ENCODE results near the gene DOCK11. TPM values are rescaled to one million over a fixed set of nuclear protein-coding genes. Genes with fewer than 3 reads are reported as not detected.

The DOCK11 gene
- total and polyA plus RNA-seq, 2 donors (not counting 3 experiments of a cell fraction or from before 2014, with no cell fraction given): 0.37 to 0.86 TPM

- Histone ChIP-seq H3K27ac (ENCODE audit: insufficient read depth, low read depth, low read length) (no peak overlapping the region), H2AFZ (ENCODE audit: low read depth, low read length) (no peak overlapping the region), H3K9me1 (replicated peaks; ENCODE audit: control insufficient read depth, extremely low read depth, insufficient read depth, low read length) (no peaks in the 10 kb centered on the region), H3K27me3 (ENCODE audit: control insufficient read depth in 2 of 2, insufficient read depth in 2 of 2, low read length in 2 of 2) (no peaks in the 10 kb centered on the region), H3K9ac (replicated peaks; ENCODE audit: extremely low read depth, insufficient read depth, low read length) (no peak overlapping the region), H3K4me2 (ENCODE audit: insufficient read depth, low read length) (no peak overlapping the region), H3K4me3 (replicated peaks in 1 of 3; ENCODE audit: insufficient read depth in 1 of 3, low read depth in 1 of 3, low read length in 3 of 3) (no peak overlapping the region), H3K4me1 (ENCODE audit: control insufficient read depth, extremely low read depth, insufficient read depth, low read length) (no peaks in the 10 kb centered on the region), H3K9me3 (replicated peaks; ENCODE audit: control insufficient read depth, insufficient read depth, low read length) (no peaks in the 10 kb centered on the region), H3K79me2 (ENCODE audit: control insufficient read depth, insufficient read depth, low read length) (no peaks in the 10 kb centered on the region), H4K20me1 (replicated peaks; ENCODE audit: control insufficient read depth, extremely low read depth, insufficient read depth, low read length) (no peaks in the 10 kb centered on the region), H3K36me3 (ENCODE audit: control insufficient read depth in 2 of 2, extremely low read depth in 1 of 2, insufficient read depth in 2 of 2, low read length in 2 of 2) (no peaks in the 10 kb centered on the region)
- dilution Hi-C loops (cut with MboI; ENCODE audit: extremely low pct_ligation_motif_present, low sequenced_read_pairs): no loop called here
- intact Hi-C loops (cut with micrococcal nuclease): no loop called here
- BruUV-seq (replicated peaks): no TSS peak
- TF ChIP-seq POLR2A (IDR thresholded peaks at IDR 0.05; ENCODE audit: low read depth, low read length) (no peak), MAX (IDR thresholded peaks at IDR 0.05; ENCODE audit: insufficient read depth, insufficient read length) (no peak), CTCF (IDR thresholded peaks at IDR 0.05; ENCODE audit: extremely low read depth in 1 of 2, insufficient read depth in 1 of 2, low read depth in 1 of 2, low read length in 2 of 2) (no peak), POLR2AphosphoS5 (IDR thresholded peaks at IDR 0.05; ENCODE audit: insufficient read depth, low read depth, low read length) (no peak), JUN (IDR thresholded peaks at IDR 0.05; ENCODE audit: borderline replicate concordance, insufficient read depth, insufficient read length, low read depth) (no peak), MYC (IDR thresholded peaks at IDR 0.05; ENCODE audit: low read depth, low read length) (no peak), FOS (IDR thresholded peaks at IDR 0.05; ENCODE audit: borderline replicate concordance, insufficient read depth, low read length) (no peak), EZH2 (IDR thresholded peaks at IDR 0.05; ENCODE audit: borderline replicate concordance, low read depth, low read length, severe bottlenecking) (no peak), GATA2 (IDR thresholded peaks at IDR 0.05; ENCODE audit: insufficient read depth, insufficient read length, low read depth, low read length) (no peak)
- ChIA-PET POLR2A (no interaction called here), CTCF (no interaction called here)
- DNase-seq (ENCODE audit: low read depth, low spot score) (no peak), FAIRE-seq (no peak)
Observed at GRCh38 chrX:118521435-118521834, 25.8 kb downstream of the DOCK11 start.
